AG04450 (cell line): ENCODE measurements around the gene CAP1. TPM values are rescaled to one million over a fixed set of nuclear protein-coding genes. Genes with fewer than 3 reads are reported as not detected.
"Not testable (repeated sequence)": the region's sequence is repeated elsewhere in the genome, so short reads cannot be mapped to it uniquely, and the experiment has no call there.

Source experiments
- CTCF ChIA-PET: fragments of 300-600, 350-600 bp; formaldehyde crosslinking; extraction: SDS; loops from one replicate; lab custom pipeline; 2022; ENCODE audit warnings: antibody characterized with exemption, inconsistent platforms; lab: Charles Lee
- POLR2A ChIA-PET: fragments of 350-600 bp; formaldehyde crosslinking; extraction: SDS; loops from one replicate; lab custom pipeline; 2021; ENCODE audit warnings: antibody characterized with exemption, inconsistent platforms; lab: Yijun Ruan, JAX
- DNase-seq: peaks from one replicate; pipeline ENCODE4 v3.0.0-alpha.2; 2011; ENCODE audit warnings: low read depth, low spot score
- H3K27ac ChIP-seq: one replicate; pipeline ENCODE4 v1.5.1; 2012; ENCODE audit warnings: low read depth, low read length, control low read depth
- H3K27me3 ChIP-seq: one replicate; pipeline ENCODE4 v1.6.0; 2012; ENCODE audit warnings: low read length; ENCODE audit not compliant: control insufficient read depth, insufficient read depth
- H3K4me3 ChIP-seq: 2 replicates; pipeline ENCODE4 v1.5.1; 2011; ENCODE audit warnings: mild to moderate bottlenecking, low read depth, low read length, control low read depth
- H3K9me3 ChIP-seq: 2 replicates; pipeline ENCODE4 v1.5.1; 2012; ENCODE audit warnings: low read length; ENCODE audit not compliant: control insufficient read depth, insufficient read depth
- polyA plus RNA-seq: library from polyadenylated mRNA; depleted of rRNA; stranded (reverse); fragments of >200 nt; gene quantifications from 2 replicates; pipeline ENCODE4 v1.2.3, GENCODE V29; 2011
- TF ChIP-seq, protein P1 (sequence below): IDR thresholded peaks from 2 replicates; pipeline ENCODE4 v1.5.1; 2011; ENCODE audit warnings: low read depth, low read length, control low read depth, inconsistent platforms

CAP1 gene
- polyA plus RNA-seq, 1 experiment = 661 TPM

DNA sequence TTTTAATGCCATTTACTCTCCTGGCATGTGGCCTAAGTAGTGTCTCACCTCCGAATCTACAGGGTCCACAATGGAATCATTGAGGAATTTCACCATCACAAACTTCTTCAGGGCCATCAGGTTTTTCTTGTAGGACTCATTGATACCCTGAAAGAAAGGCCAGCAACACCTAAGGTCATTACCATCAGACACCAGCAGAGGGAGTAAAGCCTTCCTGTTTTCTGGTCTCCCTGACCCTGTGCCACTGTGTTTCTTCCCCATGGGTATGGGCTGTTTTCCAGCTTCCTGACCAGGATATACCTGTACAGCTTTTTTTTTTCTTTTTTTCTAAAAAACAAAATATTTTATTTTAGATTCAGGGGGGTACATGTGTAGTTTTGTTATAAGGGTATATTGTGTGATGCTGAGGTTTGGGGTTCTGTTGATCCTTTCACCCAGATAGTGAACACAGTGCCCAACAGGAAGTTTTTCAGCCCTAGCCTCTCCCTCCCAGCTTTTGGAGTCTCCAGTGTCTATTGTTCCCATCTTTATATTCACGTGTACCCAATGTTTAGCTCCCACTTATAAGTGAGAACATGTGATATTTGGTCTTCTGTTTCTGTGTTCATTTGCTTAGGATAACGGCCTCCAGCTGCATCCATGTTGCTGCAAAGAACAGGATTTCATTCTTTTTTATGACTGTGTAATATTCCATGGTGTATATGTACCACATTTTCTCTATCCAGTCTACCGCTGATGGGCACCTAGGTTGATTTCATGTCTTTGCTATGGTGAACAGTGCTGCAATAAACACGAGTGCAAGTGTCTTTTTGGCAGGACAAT is 38.2 kb downstream of the CAP1 start:
- Histone ChIP-seq H3K9me3 (no peaks in the 10 kb centered on the region), H3K27me3 (no peaks in the 10 kb centered on the region), H3K4me3 (no peak overlapping the region), H3K27ac (no peak overlapping the region)
- peak; percentile 13 for DNase-seq
- TF ChIP-seq, protein P1, sequence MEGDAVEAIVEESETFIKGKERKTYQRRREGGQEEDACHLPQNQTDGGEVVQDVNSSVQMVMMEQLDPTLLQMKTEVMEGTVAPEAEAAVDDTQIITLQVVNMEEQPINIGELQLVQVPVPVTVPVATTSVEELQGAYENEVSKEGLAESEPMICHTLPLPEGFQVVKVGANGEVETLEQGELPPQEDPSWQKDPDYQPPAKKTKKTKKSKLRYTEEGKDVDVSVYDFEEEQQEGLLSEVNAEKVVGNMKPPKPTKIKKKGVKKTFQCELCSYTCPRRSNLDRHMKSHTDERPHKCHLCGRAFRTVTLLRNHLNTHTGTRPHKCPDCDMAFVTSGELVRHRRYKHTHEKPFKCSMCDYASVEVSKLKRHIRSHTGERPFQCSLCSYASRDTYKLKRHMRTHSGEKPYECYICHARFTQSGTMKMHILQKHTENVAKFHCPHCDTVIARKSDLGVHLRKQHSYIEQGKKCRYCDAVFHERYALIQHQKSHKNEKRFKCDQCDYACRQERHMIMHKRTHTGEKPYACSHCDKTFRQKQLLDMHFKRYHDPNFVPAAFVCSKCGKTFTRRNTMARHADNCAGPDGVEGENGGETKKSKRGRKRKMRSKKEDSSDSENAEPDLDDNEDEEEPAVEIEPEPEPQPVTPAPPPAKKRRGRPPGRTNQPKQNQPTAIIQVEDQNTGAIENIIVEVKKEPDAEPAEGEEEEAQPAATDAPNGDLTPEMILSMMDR = peak; percentile 82
- ChIA-PET POLR2A (no interaction called here), CTCF (interaction anchor here (0.6 to 4.5 kb wide), 20 partner anchors 9 to 326 kb away, joined by 3 to 50 read pairs (median 3); no protein-coding TSS in a partner anchor)

DNA sequence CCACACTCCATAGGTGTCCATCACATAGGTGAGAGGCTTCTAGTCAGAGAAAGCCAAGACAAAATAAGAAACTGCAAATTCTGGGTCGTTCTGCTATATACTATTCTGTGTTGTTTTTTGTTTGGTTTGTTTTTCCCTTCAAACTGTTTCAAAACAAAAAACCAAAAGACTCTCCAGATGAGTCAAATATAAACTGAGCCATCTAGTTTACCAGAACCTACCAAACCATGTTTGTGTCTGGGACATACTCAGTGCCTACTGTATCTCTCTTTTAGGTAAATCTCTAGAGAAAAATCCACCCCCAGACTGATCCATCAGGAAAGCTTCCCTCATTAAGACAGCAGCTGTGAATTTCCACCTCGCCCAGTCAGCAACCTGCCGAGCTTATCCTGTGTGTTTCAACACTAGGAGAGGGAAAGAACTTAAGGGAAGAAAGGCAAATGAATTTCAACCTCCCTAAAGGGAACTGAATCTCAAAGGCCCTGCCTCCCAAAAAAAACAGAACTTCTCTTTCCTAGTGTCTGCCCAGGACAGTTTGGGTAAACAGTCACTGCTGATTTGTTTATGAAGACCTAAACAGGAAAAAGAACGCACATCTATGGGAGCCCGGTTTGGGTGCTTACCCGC is 39.4 kb downstream of the CAP1 start:
- ChIA-PET POLR2A (no interaction called here), CTCF (interaction anchor here (4.5 kb wide), 1 partner anchor 258 kb away, joined by 50 read pairs; no protein-coding TSS in a partner anchor)
- Histone ChIP-seq H3K9me3 (no peaks in the 10 kb centered on the region), H3K27me3 (no peaks in the 10 kb centered on the region), H3K27ac (no peak overlapping the region), H3K4me3 (no peak overlapping the region)
- no peak for DNase-seq
- TF ChIP-seq, protein P1 = no peak

DNA sequence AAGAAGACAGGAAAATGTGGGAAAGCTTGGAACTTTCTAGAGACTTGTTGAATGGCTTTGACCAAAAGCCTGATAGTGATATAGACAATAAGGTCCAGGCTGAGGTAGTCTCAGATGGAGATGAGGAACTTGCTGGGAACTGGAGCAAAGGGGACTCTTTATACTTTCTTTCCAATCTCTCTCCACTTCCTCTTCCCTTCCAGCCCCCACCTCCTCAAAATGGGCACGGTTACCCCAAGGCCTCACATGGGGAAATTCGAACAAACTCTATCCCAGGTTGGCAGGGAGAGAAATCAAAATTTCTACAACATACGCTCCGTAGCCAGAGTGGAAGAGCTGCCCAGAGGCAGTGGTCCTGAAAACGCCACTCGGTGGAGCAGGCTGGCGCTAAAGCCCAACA is 41.3 kb downstream of the CAP1 start:
- ChIA-PET POLR2A (no interaction called here), CTCF (interaction anchor here (0.9 to 3.6 kb wide), 3 partner anchors 62 to 257 kb away, joined by 3 to 38 read pairs (median 8); no protein-coding TSS in a partner anchor)
- no peak overlapping the region for H3K4me3 ChIP-seq
- no peak for DNase-seq
- no peak overlapping the region for H3K27ac ChIP-seq
- no peaks in the 10 kb centered on the region for H3K27me3 ChIP-seq
- no peaks in the 10 kb centered on the region for H3K9me3 ChIP-seq
- TF ChIP-seq, protein P1 = no peak

DNA sequence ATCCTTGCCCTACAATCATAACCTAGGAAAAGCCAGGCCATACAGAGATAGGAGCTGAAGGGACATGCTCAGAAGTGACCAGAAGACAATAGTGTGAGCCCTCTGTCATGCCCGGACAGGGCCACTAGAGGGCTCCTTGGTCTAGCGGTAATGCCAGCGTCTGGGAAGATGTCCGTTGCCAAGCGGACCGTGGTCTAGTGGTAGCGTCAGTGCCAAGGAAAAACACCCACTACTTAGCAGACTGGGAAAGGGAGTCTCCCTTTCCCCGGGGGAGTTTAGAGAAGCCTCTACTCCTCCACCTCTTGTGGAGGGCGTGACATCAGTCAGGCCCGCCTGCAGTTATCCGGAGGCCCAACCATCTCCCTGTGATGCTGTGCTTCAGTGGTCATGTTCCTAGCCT is 44.2 kb downstream of the CAP1 start:
- DNase-seq = peak; percentile 11
- H3K4me3 ChIP-seq, POLR2A ChIA-PET, H3K27ac ChIP-seq, H3K27me3 ChIP-seq, H3K9me3 ChIP-seq: not testable (repeated sequence)
- TF ChIP-seq, protein P1 = peak; percentile 67
- CTCF ChIA-PET = interaction anchor here (0.6 to 3.6 kb wide), 11 partner anchors 8 to 312 kb away, joined by 3 to 38 read pairs (median 5); no protein-coding TSS in a partner anchor
